CD4-positive, alpha-beta T cell treated with Interleukin-17A for 1 hour (primary cell): ENCODE results near the gene BBS7.

Source experiments
- DNase-seq: peaks from one replicate; pipeline ENCODE4 v3.0.0-alpha.2; 2020

Gene BBS7

GRCh38 chr4:121789960-121790829 lies 80.1 kb downstream of the BBS7 start:
- DNase-seq = no peak

- DNase-seq = no peak
Measured at GRCh38 chr4:121789455-121789854, 80.8 kb downstream of the BBS7 start.

GRCh38 chr4:121788896-121789295 lies 81.4 kb downstream of the BBS7 start:
- DNase-seq = no peak

- no peak for DNase-seq
Measured at GRCh38 chr4:121786221-121786620, 84.1 kb downstream of the BBS7 start.

GRCh38 chr4:121785479-121785878 lies 84.8 kb downstream of the BBS7 start:
- DNase-seq = no peak

GRCh38 chr4:121784975-121785374 lies 85.3 kb downstream of the BBS7 start:
- DNase-seq = no peak

- DNase-seq = no peak
Measured at GRCh38 chr4:121784401-121784800, 85.9 kb downstream of the BBS7 start.

GRCh38 chr4:121783210-121783609 lies 87.1 kb downstream of the BBS7 start:
- DNase-seq = no peak

- no peak for DNase-seq
Measured at GRCh38 chr4:121778991-121779628, 91.2 kb downstream of the BBS7 start.

- no peak for DNase-seq
Measured at GRCh38 chr4:121777625-121778024, 92.6 kb downstream of the BBS7 start.

GRCh38 chr4:121776610-121777401 lies 93.5 kb downstream of the BBS7 start:
- DNase-seq = no peak
